GM19193 (cell line): ENCODE measurements around the gene FASN.

ENCODE experiments used
- POLR2A ChIP-seq: IDR thresholded peaks from 4 replicates; pipeline ENCODE4 v1.6.1; 2011; ENCODE audit not compliant: insufficient read depth, insufficient read length; ENCODE audit errors: extremely low read depth

FASN gene

GRCh38 chr17:82053556-82054263, 44.3 kb downstream of the FASN start:
- TF ChIP-seq POLR2A, result no peak

GRCh38 chr17:82053130-82053529, 44.9 kb downstream of the FASN start:
- no peak for TF ChIP-seq POLR2A

- TF ChIP-seq POLR2A, result no peak
Observed at GRCh38 chr17:82052638-82053059, 45.4 kb downstream of the FASN start.

- peak; percentile 52 for TF ChIP-seq POLR2A
Observed at GRCh38 chr17:82051776-82052637, 46.0 kb downstream of the FASN start, which contains the start of the genes GPS1 and RFNG. GPS1 (plus strand) TSS chr17:82051898; CDS start chr17:82051932, 34 bp downstream. RFNG (minus strand) TSS chr17:82051811; CDS start chr17:82051766, 45 bp downstream.

- TF ChIP-seq POLR2A, result no peak
Observed at GRCh38 chr17:82050761-82051641, 47.0 kb downstream of the FASN start.

- no peak for TF ChIP-seq POLR2A
Observed at GRCh38 chr17:82050152-82050760, 47.8 kb downstream of the FASN start.

- no peak for TF ChIP-seq POLR2A
Observed at GRCh38 chr17:82049521-82049971, 48.5 kb downstream of the FASN start.

GRCh38 chr17:82049106-82049505, 48.9 kb downstream of the FASN start:
- no peak for TF ChIP-seq POLR2A

- no peak for TF ChIP-seq POLR2A
Observed at GRCh38 chr17:82048571-82048971, 49.5 kb downstream of the FASN start.

GRCh38 chr17:82047914-82048570, 50.0 kb downstream of the FASN start:
- no peak for TF ChIP-seq POLR2A

GRCh38 chr17:82047379-82047778, 50.7 kb downstream of the FASN start:
- no peak for TF ChIP-seq POLR2A

GRCh38 chr17:82046903-82047302, 51.1 kb downstream of the FASN start:
- TF ChIP-seq POLR2A, result no peak

GRCh38 chr17:82045936-82046484, 52.0 kb downstream of the FASN start:
- no peak for TF ChIP-seq POLR2A
